HL-60 (cell line): ENCODE measurements around the gene IL1RAPL2.

Experiments
- DNase-seq, 2 experiments: peaks; one replicate each; pipeline ENCODE4 v3.0.0-alpha.2; 2010 to 2020; ENCODE audit warnings: low read depth in 1 of 2, low spot score in 1 of 2
- H3K27ac ChIP-seq: fragments of 250-450 bp; sonication (Bioruptor Pico); replicated peaks from 2 replicates; pipeline ENCODE4 v1.5.1; 2020; ENCODE audit warnings: mild to moderate bottlenecking, moderate library complexity
- H3K27me3 ChIP-seq: fragments of 250-450 bp; sonication (Bioruptor Pico); 2 replicates; pipeline ENCODE4 v1.5.1; 2021; ENCODE audit warnings: mild to moderate bottlenecking, moderate library complexity; ENCODE audit not compliant: insufficient read depth, poor library complexity, severe bottlenecking
- H3K4me3 ChIP-seq: replicated peaks from 2 replicates; pipeline ENCODE4 v1.5.1; 2011; ENCODE audit warnings: mild to moderate bottlenecking, control low read depth, low read length; ENCODE audit not compliant: insufficient read depth
- GABPA ChIP-seq: IDR thresholded peaks from 2 replicates; pipeline ENCODE4 v1.6.1; 2012; ENCODE audit warnings: low read depth
- POLR2AphosphoS5 ChIP-seq: IDR thresholded peaks from 2 replicates; pipeline ENCODE4 v1.6.1; 2012; ENCODE audit warnings: low read depth
- REST ChIP-seq: IDR thresholded peaks from 2 replicates; pipeline ENCODE4 v1.6.1; 2012; ENCODE audit warnings: low read depth; ENCODE audit not compliant: insufficient replicate concordance
- SPI1 ChIP-seq: IDR thresholded peaks from 2 replicates; pipeline ENCODE4 v1.6.1; 2012; ENCODE audit warnings: low read depth, mild to moderate bottlenecking, borderline replicate concordance
- TF ChIP-seq, protein P1 (sequence below): IDR thresholded peaks from one replicate; pipeline ENCODE4 v1.5.1; 2011; ENCODE audit warnings: low read length, control low read depth, inconsistent platforms; ENCODE audit not compliant: insufficient read depth

The IL1RAPL2 gene

GRCh38 chrX:104806346-104806745 lies 240.3 kb downstream of the IL1RAPL2 start:
- Histone ChIP-seq H3K4me3 (no peak overlapping the region), H3K27ac (no peak overlapping the region), H3K27me3 (no peaks in the 10 kb centered on the region)
- DNase-seq: no peak
- no peak for TF ChIP-seq GABPA
- TF ChIP-seq SPI1: no peak
- no peak for TF ChIP-seq REST
- TF ChIP-seq, protein P1, sequence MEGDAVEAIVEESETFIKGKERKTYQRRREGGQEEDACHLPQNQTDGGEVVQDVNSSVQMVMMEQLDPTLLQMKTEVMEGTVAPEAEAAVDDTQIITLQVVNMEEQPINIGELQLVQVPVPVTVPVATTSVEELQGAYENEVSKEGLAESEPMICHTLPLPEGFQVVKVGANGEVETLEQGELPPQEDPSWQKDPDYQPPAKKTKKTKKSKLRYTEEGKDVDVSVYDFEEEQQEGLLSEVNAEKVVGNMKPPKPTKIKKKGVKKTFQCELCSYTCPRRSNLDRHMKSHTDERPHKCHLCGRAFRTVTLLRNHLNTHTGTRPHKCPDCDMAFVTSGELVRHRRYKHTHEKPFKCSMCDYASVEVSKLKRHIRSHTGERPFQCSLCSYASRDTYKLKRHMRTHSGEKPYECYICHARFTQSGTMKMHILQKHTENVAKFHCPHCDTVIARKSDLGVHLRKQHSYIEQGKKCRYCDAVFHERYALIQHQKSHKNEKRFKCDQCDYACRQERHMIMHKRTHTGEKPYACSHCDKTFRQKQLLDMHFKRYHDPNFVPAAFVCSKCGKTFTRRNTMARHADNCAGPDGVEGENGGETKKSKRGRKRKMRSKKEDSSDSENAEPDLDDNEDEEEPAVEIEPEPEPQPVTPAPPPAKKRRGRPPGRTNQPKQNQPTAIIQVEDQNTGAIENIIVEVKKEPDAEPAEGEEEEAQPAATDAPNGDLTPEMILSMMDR: no peak
- TF ChIP-seq POLR2AphosphoS5: no peak

- Histone ChIP-seq H3K27me3 (no peaks in the 10 kb centered on the region), H3K4me3 (no peak overlapping the region), H3K27ac (no peak overlapping the region)
- no peak for DNase-seq
- no peak for TF ChIP-seq SPI1
- TF ChIP-seq POLR2AphosphoS5: no peak
- no peak for TF ChIP-seq GABPA
- no peak for TF ChIP-seq REST
- TF ChIP-seq, protein P1: no peak
Observed at GRCh38 chrX:104833401-104833800, 267.4 kb downstream of the IL1RAPL2 start.

GRCh38 chrX:104842646-104843045 lies 276.6 kb downstream of the IL1RAPL2 start:
- no peak for TF ChIP-seq SPI1
- TF ChIP-seq, protein P1: no peak
- TF ChIP-seq POLR2AphosphoS5: no peak
- no peak for TF ChIP-seq REST
- TF ChIP-seq GABPA: no peak
- Histone ChIP-seq H3K27me3 (no peaks in the 10 kb centered on the region), H3K4me3 (no peak overlapping the region), H3K27ac (no peak overlapping the region)
- DNase-seq: no peak
